AG04449 (cell line): ENCODE results near the gene SELENOK.

Source experiments
- CTCF ChIA-PET: fragments of 350-600 bp; formaldehyde crosslinking; extraction: SDS; loops from one replicate; lab custom pipeline; 2021; ENCODE audit warnings: antibody characterized with exemption; lab: Yijun Ruan, JAX
- POLR2A ChIA-PET: fragments of 400-600, 350-600 bp; formaldehyde crosslinking; extraction: SDS; loops from one replicate; lab custom pipeline; 2020; ENCODE audit warnings: antibody characterized with exemption, inconsistent platforms; lab: Yijun Ruan, JAX
- DNase-seq: peaks from one replicate; pipeline ENCODE4 v3.0.0-alpha.2; 2010; ENCODE audit warnings: low read depth, low spot score
- H3K4me3 ChIP-seq: 2 replicates; pipeline ENCODE4 v1.5.1; 2011; ENCODE audit warnings: low read depth, mild to moderate bottlenecking, control low read depth, low read length
- TF ChIP-seq, protein P1 (sequence below): IDR thresholded peaks from one replicate; pipeline ENCODE4 v1.5.1; 2011; ENCODE audit warnings: mild to moderate bottlenecking, moderate library complexity, low read length, control low read depth, inconsistent platforms; ENCODE audit not compliant: insufficient read depth; ENCODE audit errors: missing control alignments

The SELENOK gene

GRCh38 chr3:53846134-53846850 lies 45.4 kb downstream of the SELENOK start, which contains the start of the genes CHDH and IL17RB:
Gene CHDH (minus strand): TSS chr3:53846419. CDS start chr3:53824008, 22,411 bp downstream.
Gene IL17RB (plus strand): TSS chr3:53846568. CDS start chr3:53846589, 21 bp downstream.
- ChIA-PET POLR2A (no interaction called here), CTCF (interaction anchor here (1.2 to 2.0 kb wide), 3 partner anchors 14 to 136 kb away, joined by 3 to 4 read pairs (median 3); no protein-coding TSS in a partner anchor)
- TF ChIP-seq, protein P1, sequence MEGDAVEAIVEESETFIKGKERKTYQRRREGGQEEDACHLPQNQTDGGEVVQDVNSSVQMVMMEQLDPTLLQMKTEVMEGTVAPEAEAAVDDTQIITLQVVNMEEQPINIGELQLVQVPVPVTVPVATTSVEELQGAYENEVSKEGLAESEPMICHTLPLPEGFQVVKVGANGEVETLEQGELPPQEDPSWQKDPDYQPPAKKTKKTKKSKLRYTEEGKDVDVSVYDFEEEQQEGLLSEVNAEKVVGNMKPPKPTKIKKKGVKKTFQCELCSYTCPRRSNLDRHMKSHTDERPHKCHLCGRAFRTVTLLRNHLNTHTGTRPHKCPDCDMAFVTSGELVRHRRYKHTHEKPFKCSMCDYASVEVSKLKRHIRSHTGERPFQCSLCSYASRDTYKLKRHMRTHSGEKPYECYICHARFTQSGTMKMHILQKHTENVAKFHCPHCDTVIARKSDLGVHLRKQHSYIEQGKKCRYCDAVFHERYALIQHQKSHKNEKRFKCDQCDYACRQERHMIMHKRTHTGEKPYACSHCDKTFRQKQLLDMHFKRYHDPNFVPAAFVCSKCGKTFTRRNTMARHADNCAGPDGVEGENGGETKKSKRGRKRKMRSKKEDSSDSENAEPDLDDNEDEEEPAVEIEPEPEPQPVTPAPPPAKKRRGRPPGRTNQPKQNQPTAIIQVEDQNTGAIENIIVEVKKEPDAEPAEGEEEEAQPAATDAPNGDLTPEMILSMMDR = no peak
- no peak for DNase-seq
- peak within 1 kb of the TSS; percentile 50 for H3K4me3 ChIP-seq

GRCh38 chr3:53845881-53846133 lies 45.9 kb downstream of the SELENOK start:
- CTCF ChIA-PET = interaction anchor here (1.2 to 2.0 kb wide), 3 partner anchors 13 to 135 kb away, joined by 3 to 4 read pairs (median 3); no protein-coding TSS in a partner anchor

GRCh38 chr3:53845103-53845880 lies 46.4 kb downstream of the SELENOK start:
- H3K4me3 ChIP-seq = peak overlapping the region; percentile 50
- POLR2A ChIA-PET = no interaction called here
- TF ChIP-seq, protein P1 = no peak
- DNase-seq = no peak
- CTCF ChIA-PET = interaction anchor here (0.8 to 2.0 kb wide), 5 partner anchors 10 to 135 kb away, joined by 3 to 4 read pairs (median 3); no protein-coding TSS in a partner anchor

More at GRCh38 chr3:53845881-53846133, 45.9 kb downstream of the SELENOK start:
- DNase-seq = no peak
- H3K4me3 ChIP-seq = peak overlapping the region; percentile 50
- TF ChIP-seq, protein P1 = no peak
- POLR2A ChIA-PET = no interaction called here

- H3K4me3 ChIP-seq = no peak overlapping the region
- TF ChIP-seq, protein P1 = no peak
- DNase-seq = no peak
- ChIA-PET CTCF (interaction anchor here (0.8 to 2.0 kb wide), 5 partner anchors 10 to 134 kb away, joined by 3 to 4 read pairs (median 3); no protein-coding TSS in a partner anchor), POLR2A (no interaction called here)
These were observed 47.2 kb downstream of the SELENOK start for GRCh38 chr3:53844262-53845102.

- no peak overlapping the region for H3K4me3 ChIP-seq
- DNase-seq = no peak
- ChIA-PET CTCF (no interaction called here), POLR2A (no interaction called here)
- TF ChIP-seq, protein P1 = no peak
These were observed 48.2 kb downstream of the SELENOK start for GRCh38 chr3:53843195-53844177.
